Measurements from ENCODE around the gene CABP4. TPM values are rescaled to one million over a fixed set of nuclear protein-coding genes. Genes with fewer than 3 reads are reported as not detected.

CABP4 gene
- total RNA-seq, 1 donor from 2014 or later = 3.2 TPM

GRCh38 chr11:67466962-67467771 lies 12.0 kb downstream of the CABP4 start:
- Histone ChIP-seq H3K4me1 (peaks cover 26% of the 10 kb centered on the region), H3K27me3 (no peaks in the 10 kb centered on the region), H3K4me3 (no peak overlapping the region), H3K36me3 (no peaks in the 10 kb centered on the region), H3K9me3 (no peaks in the 10 kb centered on the region), H3K27ac (no peak overlapping the region)
- no peak for ATAC-seq
- intact Hi-C loops (cut with DNase I) = no loop called here
- peak; percentile 66 for DNase-seq
- no peak for TF ChIP-seq CTCF (IDR thresholded peaks at IDR 0.05)

DNA sequence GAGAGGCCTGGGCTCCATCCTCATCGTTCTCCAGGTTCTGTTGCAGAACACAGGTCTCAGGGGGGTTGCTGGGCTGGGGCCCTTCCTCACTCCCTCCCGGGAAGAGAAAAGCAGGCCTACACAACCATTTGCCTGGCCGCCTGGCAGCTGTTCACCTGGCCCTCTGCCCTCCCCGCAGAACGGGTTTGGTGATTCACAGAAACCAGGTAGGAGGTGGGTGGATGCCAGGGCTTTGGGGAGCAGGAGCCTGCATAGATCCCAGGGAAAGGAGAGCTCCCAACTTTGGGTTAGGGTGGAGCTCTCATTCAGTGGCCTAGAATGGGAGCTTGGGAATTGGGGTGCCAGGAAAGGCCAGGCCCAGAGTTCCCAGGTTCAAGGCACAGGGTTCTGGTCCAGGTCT lies 12.9 kb downstream of the CABP4 start:
- intact Hi-C loops (cut with DNase I) = no loop called here
- Histone ChIP-seq H3K36me3 (no peaks in the 10 kb centered on the region), H3K4me1 (peaks cover 26% of the 10 kb centered on the region), H3K27me3 (no peaks in the 10 kb centered on the region), H3K27ac (peak overlapping the region; percentile 93), H3K9me3 (no peaks in the 10 kb centered on the region), H3K4me3 (peak overlapping the region; percentile 97)
- DNase-seq (peak; percentile 92), ATAC-seq (peak; percentile 7)
- no peak for TF ChIP-seq CTCF (IDR thresholded peaks at IDR 0.05)

DNA sequence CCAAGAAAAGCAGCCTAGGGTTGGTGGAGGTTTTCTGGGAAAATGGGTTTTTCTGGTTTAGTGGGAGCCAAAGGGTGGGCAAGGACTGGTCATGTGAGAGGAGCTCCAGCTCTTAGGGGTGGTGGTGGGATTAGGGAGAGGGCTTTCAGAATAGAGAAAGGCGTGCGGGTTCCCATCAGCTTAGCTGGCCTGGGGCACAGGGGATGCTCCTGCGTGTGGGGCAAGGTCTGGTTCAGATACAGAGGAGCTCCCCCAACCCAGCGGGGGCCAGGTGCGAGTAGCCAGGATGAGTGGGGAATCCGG lies 13.3 kb downstream of the CABP4 start:
- DNase-seq = no peak

GRCh38 chr11:67468759-67469507 lies 13.8 kb downstream of the CABP4 start, which contains the start of gene TMEM134:
TMEM134 (minus strand) TSS chr11:67469251; CDS start chr11:67469192, 59 bp downstream.
- intact Hi-C loops (cut with DNase I) = no loop called here
- TF ChIP-seq CTCF (IDR thresholded peaks at IDR 0.05) = peak; percentile 46
- no peaks in the 10 kb centered on the region for H3K36me3 ChIP-seq
- H3K4me3 ChIP-seq = peak within 1 kb of the TSS; percentile 97
- DNase-seq (peak; percentile 97), ATAC-seq (peak; percentile 92)
- peaks cover 22% of the 10 kb centered on the region for H3K4me1 ChIP-seq
- no peaks in the 10 kb centered on the region for H3K9me3 ChIP-seq
- H3K27me3 ChIP-seq = no peaks in the 10 kb centered on the region
- peak within 1 kb of the TSS; percentile 93 for H3K27ac ChIP-seq

More for the DNA sequence above, 13.3 kb downstream of the CABP4 start:
- Histone ChIP-seq H3K27ac (peak overlapping the region; percentile 93), H3K9me3 (no peaks in the 10 kb centered on the region), H3K4me3 (peak overlapping the region; percentile 97), H3K36me3 (no peaks in the 10 kb centered on the region), H3K27me3 (no peaks in the 10 kb centered on the region), H3K4me1 (peaks cover 26% of the 10 kb centered on the region)
- ATAC-seq = no peak
- intact Hi-C loops (cut with DNase I) = no loop called here
- no peak for TF ChIP-seq CTCF (IDR thresholded peaks at IDR 0.05)

DNA sequence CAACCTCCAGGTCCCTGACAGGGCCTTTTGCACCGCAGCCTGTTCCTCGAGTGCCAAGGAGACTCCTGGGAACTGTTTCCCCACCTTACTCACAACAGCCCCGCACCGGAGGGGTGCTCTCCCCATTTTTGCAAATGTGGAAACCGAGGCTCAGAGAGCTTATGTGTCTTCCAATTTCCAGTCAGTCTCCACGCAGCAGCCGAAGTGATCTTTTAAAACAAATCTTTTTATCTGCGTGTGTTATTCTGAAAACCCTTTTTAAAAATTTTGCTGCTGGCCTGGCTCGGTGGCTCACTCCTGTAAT lies 14.3 kb downstream of the CABP4 start:
- H3K4me3 ChIP-seq = peak overlapping the region; percentile 97
- no peaks in the 10 kb centered on the region for H3K27me3 ChIP-seq
- H3K36me3 ChIP-seq = no peaks in the 10 kb centered on the region
- intact Hi-C loops (cut with DNase I) = no loop called here
- peaks cover 18% of the 10 kb centered on the region for H3K4me1 ChIP-seq
- H3K9me3 ChIP-seq = no peaks in the 10 kb centered on the region
- peak overlapping the region; percentile 93 for H3K27ac ChIP-seq
- DNase-seq = no peak
- ATAC-seq = no peak
- no peak for TF ChIP-seq CTCF (IDR thresholded peaks at IDR 0.05)
